PC-9 (cell line): ENCODE measurements around the gene LAGE3.

Experiments used
- EZH2 ChIP-seq: fragments of 200-600 bp; sonication (generic); IDR thresholded peaks from 2 replicates; pipeline ENCODE4 v1.8.0; 2017; ENCODE audit warnings: antibody characterized with exemption, low read depth
- TF ChIP-seq, protein P1 (sequence below): fragments of 200-600 bp; sonication (generic); conservative IDR thresholded peaks from 2 replicates; pipeline ENCODE4 v1.6.1; 2017; ENCODE audit warnings: mixed run types, antibody characterized with exemption, mild to moderate bottlenecking, moderate library complexity

GRCh38 chrX:154443992-154444754 is 34.9 kb downstream of the LAGE3 start, which contains the start of gene FAM50A:
- TF ChIP-seq EZH2 = no peak
- TF ChIP-seq, protein P1, sequence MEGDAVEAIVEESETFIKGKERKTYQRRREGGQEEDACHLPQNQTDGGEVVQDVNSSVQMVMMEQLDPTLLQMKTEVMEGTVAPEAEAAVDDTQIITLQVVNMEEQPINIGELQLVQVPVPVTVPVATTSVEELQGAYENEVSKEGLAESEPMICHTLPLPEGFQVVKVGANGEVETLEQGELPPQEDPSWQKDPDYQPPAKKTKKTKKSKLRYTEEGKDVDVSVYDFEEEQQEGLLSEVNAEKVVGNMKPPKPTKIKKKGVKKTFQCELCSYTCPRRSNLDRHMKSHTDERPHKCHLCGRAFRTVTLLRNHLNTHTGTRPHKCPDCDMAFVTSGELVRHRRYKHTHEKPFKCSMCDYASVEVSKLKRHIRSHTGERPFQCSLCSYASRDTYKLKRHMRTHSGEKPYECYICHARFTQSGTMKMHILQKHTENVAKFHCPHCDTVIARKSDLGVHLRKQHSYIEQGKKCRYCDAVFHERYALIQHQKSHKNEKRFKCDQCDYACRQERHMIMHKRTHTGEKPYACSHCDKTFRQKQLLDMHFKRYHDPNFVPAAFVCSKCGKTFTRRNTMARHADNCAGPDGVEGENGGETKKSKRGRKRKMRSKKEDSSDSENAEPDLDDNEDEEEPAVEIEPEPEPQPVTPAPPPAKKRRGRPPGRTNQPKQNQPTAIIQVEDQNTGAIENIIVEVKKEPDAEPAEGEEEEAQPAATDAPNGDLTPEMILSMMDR = no peak
